Measurements from ENCODE around the gene HYAL2. TPM values are rescaled to one million over a fixed set of nuclear protein-coding genes. Genes with fewer than 3 reads are reported as not detected.

The HYAL2 gene
- total and polyA plus RNA-seq, 12 donors, result 25.1 to 135 (median 39.0) TPM

- Histone ChIP-seq H3K4me1 (peaks cover 24 to 77% (median 61%) of the 10 kb centered on the region in 9 donors), H3K36me3 (peaks cover 0 to 58% (median 33%) of the 10 kb centered on the region in 9 donors), H3K27me3 (no peaks in the 10 kb centered on the region)
These were observed 3.2 kb downstream of the HYAL2 start for GRCh38 chr3:50319181-50319893.

GRCh38 chr3:50318615-50319014 is 3.9 kb downstream of the HYAL2 start:
- peak overlapping the region in 9 of 10 donors; percentile 57 to 88 (median 81) for H3K4me3 ChIP-seq
- DNase-seq, result no peak
- H3K4me1 ChIP-seq, result peaks cover 19 to 72% (median 55%) of the 10 kb centered on the region in 9 donors

More at GRCh38 chr3:50319181-50319893, 3.2 kb downstream of the HYAL2 start:
- WGBS, 2 donors, result 69 to 79% methylated on average over 16 of the region's 16 CpGs
- DNase-seq (no peak), ATAC-seq (no peak)
- Histone ChIP-seq H3K27ac (peak overlapping the region; percentile 61 to 99 (median 97)), H3K4me3 (peak overlapping the region in 9 of 10 donors; percentile 57 to 88 (median 81)), H3K9me3 (no peaks in the 10 kb centered on the region)
- TF ChIP-seq CTCF (IDR thresholded peaks at IDR 0.05), result no peak
- intact Hi-C loops (cut with DNase I), result no loop called here

GRCh38 chr3:50318163-50318562 is 4.4 kb downstream of the HYAL2 start:
- Histone ChIP-seq H3K9me3 (no peaks in the 10 kb centered on the region), H3K27ac (peak overlapping the region in 9 of 10 donors; percentile 21 to 99 (median 91)), H3K27me3 (no peaks in the 10 kb centered on the region), H3K36me3 (peaks cover 0 to 58% (median 33%) of the 10 kb centered on the region in 9 donors), H3K4me3 (peak overlapping the region in 9 of 10 donors; percentile 57 to 88 (median 81)), H3K4me1 (peaks cover 17 to 67% (median 52%) of the 10 kb centered on the region in 9 donors)
- ATAC-seq (no peak), DNase-seq (no peak)
- intact Hi-C loops (cut with DNase I), result no loop called here
- no peak for TF ChIP-seq CTCF (IDR thresholded peaks at IDR 0.05)
- WGBS, 2 donors, result 86 to 90% methylated on average over 11 of the region's 11 CpGs

More at GRCh38 chr3:50318615-50319014, 3.9 kb downstream of the HYAL2 start:
- TF ChIP-seq CTCF (IDR thresholded peaks at IDR 0.05), result no peak
- H3K9me3 ChIP-seq, result no peaks in the 10 kb centered on the region
- intact Hi-C loops (cut with DNase I), result no loop called here
- peak overlapping the region in 9 of 10 donors; percentile 21 to 99 (median 97) for H3K27ac ChIP-seq
- peaks cover 0 to 58% (median 33%) of the 10 kb centered on the region in 9 donors for H3K36me3 ChIP-seq
- ATAC-seq, result no peak
- H3K27me3 ChIP-seq, result no peaks in the 10 kb centered on the region
- WGBS, 2 donors, result 73 to 85% methylated on average over 10 of the region's 10 CpGs

- ATAC-seq (no peak), DNase-seq (no peak)
- peak overlapping the region in 2 of 10 donors; percentile 5 to 74 for H3K4me3 ChIP-seq
- no peak for TF ChIP-seq CTCF (IDR thresholded peaks at IDR 0.05)
- no peaks in the 10 kb centered on the region for H3K27me3 ChIP-seq
- intact Hi-C loops (cut with DNase I), result no loop called here
- peaks cover 17 to 59% (median 49%) of the 10 kb centered on the region in 9 donors for H3K4me1 ChIP-seq
- H3K9me3 ChIP-seq, result no peaks in the 10 kb centered on the region
- WGBS, 2 donors, result 56 to 58% methylated on average over 6 of the region's 6 CpGs
- peak overlapping the region in 7 of 10 donors; percentile 28 to 99 (median 52) for H3K27ac ChIP-seq
- peaks cover 0 to 58% (median 33%) of the 10 kb centered on the region in 9 donors for H3K36me3 ChIP-seq
These were observed 5.2 kb downstream of the HYAL2 start for GRCh38 chr3:50317300-50317699.

Data from heart right ventricle (tissue), 16 donors.